ENCODE results near the gene ROR1.

ROR1 gene

DNA sequence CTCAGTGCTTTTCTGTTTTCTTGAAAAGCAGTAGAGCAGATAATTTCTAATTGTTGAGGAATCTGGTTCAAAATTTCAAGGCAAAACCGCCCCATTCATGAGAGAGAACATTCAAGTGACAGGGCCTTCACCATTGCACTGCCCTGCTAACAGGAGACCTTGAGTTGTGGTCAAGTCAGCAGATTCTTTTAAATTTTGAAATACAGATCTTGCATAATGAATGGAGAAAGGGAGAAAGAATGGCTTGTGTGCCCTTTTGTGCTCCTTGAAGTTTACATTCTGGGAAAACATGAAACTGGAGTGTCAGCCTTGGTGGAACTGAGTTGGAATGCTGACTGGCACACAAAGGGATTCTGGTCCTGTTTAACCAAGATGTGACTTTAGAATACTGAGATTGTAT is 265.1 kb downstream of the ROR1 start:
- no peak for DNase-seq

DNA sequence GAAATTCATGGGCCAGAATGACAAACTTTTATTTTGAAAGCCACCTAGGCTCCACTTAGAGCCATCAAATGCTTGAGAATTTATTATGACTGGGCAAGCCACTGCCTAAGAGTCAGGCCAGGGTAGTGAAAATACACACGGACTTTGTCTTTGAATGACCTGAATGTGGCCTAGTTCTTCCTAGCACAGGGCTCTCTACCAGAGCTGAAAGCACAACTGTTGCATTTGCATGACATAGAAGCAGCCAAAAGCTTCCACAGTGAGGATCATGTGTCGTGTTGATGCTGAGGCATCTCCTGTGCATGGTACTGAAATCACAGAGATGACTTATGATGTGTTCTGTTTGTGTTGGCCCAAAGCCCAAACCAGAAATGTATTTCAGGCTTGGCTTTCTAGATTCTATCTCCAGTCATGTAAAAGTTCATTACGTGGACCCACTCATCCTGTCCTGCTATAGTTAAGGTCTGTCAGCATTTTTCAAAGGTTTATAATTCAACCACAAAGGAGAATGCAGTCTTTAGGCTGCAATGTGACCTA is 265.6 kb downstream of the ROR1 start:
- no peak for DNase-seq

- DNase-seq, result no peak
These were observed 267.7 kb downstream of the ROR1 start for GRCh38 chr1:64041371-64042131.

- no peak for DNase-seq
These were observed 268.7 kb downstream of the ROR1 start for GRCh38 chr1:64042331-64043100.

GRCh38 chr1:64043288-64043687 is 269.5 kb downstream of the ROR1 start:
- no peak for DNase-seq

DNA sequence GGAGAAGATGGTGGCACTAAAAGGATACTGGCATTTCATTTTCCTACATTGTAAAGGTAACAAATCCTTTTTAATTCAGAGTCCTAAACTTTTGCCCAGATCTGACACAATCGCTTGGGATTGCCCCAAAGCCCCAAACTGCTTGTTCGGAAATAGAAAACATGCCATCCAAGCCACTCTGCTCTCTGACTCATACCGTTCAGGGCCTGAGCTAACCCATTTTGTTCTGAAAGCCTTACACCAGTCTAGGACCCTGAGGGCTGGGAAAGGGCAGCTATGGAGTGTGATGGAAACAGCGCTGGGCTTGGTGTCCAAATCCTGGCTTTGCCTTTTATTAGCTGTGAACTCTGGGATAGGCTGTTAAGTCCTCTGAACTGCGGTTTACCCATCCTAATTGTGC is 270.2 kb downstream of the ROR1 start:
- DNase-seq, result no peak

- no peak for DNase-seq
These were observed 272.4 kb downstream of the ROR1 start for GRCh38 chr1:64046243-64046642.

GRCh38 chr1:64046891-64047290 is 273.1 kb downstream of the ROR1 start:
- DNase-seq, result no peak

DNA sequence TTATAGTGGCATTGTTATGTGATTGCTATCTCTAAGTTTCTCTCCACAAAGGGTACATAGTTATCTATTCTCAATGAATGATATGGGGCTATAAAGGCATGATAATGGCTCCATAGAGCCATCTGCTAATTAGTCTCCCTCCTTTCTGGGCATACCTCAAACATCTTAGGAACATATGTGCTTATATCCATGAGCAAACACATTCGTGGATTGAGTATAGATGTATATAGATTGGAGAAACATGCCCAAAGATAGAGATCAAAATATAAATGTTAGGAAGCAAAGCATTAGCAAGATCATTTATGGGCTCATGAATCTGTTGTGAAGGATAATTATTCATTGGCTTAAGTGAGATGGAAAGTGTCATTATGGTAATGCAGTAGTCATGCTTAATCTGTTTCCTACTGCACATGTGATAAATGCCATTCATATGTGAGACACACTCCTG is 273.8 kb downstream of the ROR1 start:
- no peak for DNase-seq

GRCh38 chr1:64049900-64050540 is 276.2 kb downstream of the ROR1 start:
- DNase-seq, result no peak

GRCh38 chr1:64050601-64051000 is 276.8 kb downstream of the ROR1 start:
- DNase-seq, result no peak

DNA sequence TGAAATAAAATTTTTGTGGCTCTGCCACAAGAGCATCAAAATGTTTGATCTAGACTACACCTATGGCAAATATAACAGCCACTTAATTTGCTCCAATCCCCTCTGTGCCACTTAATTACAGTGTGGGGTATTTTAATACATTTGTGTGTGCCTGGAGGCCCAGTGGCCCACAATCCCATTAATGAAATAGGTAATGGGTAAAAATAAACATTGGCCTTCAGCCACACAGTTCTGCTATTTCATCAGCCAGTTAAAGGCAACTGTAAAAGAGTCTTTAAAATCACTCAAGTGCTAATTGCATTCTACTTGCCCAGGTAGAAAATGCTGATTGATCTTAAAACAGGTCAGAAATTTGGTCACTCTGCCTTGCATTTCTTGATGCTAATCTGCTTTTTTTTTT is 278.0 kb downstream of the ROR1 start:
- DNase-seq, result no peak

DNA sequence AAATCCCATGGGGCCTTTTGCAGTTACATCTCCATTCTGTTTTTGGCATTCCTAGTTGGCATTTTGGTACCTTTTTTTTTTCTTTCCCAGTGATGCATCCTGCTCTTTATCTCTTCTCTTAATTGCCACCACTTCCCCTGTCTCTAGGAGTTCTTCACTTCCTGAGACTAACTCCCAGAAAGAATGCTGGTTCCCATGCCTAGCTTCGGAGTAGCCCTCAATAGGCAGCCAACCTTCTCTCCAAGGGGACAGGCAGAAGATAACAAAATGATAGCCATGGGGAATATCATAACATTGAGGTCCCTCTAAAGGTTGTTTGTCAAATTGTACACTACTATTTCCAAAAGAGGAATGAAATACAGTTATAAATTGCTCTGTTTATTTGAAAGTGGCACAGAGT is 279.0 kb downstream of the ROR1 start:
- DNase-seq, result no peak

DNA sequence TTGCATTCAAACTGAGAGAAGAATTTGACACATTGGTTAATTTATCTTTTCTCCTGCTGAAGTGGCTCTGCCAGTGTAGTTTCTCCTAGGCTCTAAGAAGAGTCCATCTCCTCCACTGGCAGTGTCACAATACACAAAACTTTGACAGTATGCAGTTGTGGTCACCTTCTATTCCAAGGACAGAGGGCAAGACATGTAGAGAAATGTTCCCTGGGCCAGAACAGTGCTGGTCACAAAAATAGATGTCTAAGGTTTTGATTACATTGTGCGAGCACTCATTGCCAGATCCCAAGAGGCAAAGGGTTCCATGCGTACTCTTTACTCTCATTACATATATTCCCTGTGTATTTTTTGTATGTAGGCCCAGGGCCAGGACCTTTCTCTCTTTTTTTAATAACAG is 281.5 kb downstream of the ROR1 start:
- DNase-seq, result no peak

- no peak for DNase-seq
These were observed 285.7 kb downstream of the ROR1 start for GRCh38 chr1:64059556-64059955.

DNA sequence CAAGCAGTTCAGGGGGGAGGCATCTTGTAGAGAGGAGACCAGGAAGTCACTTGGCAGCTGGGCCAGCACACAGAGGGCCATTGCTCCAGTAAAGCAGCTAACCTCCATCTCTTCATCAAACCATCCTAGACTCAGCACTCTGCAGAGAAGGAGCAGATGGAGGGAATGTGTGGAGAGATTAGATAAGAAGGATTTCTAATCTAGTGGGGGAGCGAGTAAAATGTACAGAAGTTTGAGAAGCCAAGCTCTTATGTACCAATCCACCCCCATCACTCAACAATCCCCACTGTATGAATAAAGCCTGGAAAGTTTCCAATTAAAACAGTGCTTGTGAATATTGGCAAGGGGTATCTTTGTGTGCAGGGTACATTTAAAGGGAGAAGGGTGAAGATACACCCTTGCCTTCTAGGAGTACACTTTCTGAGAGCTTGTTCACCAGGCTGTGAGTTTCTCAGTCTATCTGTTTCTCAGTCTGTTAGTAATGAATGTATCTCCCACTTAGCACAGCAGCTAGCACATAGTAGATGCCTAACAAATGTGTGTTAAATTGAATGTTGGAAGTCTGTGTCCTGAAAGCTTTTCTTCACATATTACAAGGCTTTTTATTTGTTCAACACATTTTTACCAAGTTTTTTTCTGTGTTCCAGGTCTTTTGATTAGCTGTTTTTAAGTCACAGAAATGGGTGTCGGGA is 286.9 kb downstream of the ROR1 start:
- no peak for DNase-seq

- DNase-seq, result no peak
These were observed 287.8 kb downstream of the ROR1 start for GRCh38 chr1:64061430-64062104.

GRCh38 chr1:64062529-64062928 is 288.7 kb downstream of the ROR1 start:
- DNase-seq, result no peak

GRCh38 chr1:64062941-64063581 is 289.2 kb downstream of the ROR1 start:
- DNase-seq, result no peak

- no peak for DNase-seq
These were observed 291.8 kb downstream of the ROR1 start for GRCh38 chr1:64065571-64065970.

- DNase-seq, result no peak
These were observed 298.4 kb downstream of the ROR1 start for GRCh38 chr1:64072089-64072793.

Data from GF-D8 (cell line).